Thyroid gland (tissue), 4 donors: ENCODE results near the gene NUBP1.

ENCODE experiments used
- CTCF ChIP-seq, 6 experiments: fragments of 200-600 bp in 3 of 6; fragments of 450-650 bp in 3 of 6; sonication (generic) in 3 of 6; IDR thresholded peaks; one replicate each; pipeline ENCODE4 v1.5.1; 2016 to 2019; ENCODE audit warnings: antibody characterized with exemption in 6 of 6, mild to moderate bottlenecking in 2 of 6, inconsistent platforms in 1 of 6, moderate library complexity in 1 of 6
- POLR2A ChIP-seq, 2 donors: fragments of 450-650 bp; IDR thresholded peaks; one replicate each; pipeline ENCODE4 v1.6.1; 2017; ENCODE audit warnings: antibody characterized with exemption in 2 of 2, mild to moderate bottlenecking in 2 of 2, moderate library complexity in 1 of 2

- TF ChIP-seq POLR2A (IDR thresholded peaks at IDR 0.05) = no peak
- TF ChIP-seq CTCF (IDR thresholded peaks at IDR 0.05) = no peak
Measured at GRCh38 chr16:10708969-10709368, 34.7 kb upstream of the NUBP1 start.
